RWPE1 (cell line): ENCODE results near the gene KXD1.

Source experiments
- CTCF ChIA-PET: fragments of 350-600 bp; sonication (Branson Sonifier 250); formaldehyde crosslinking; extraction: SDS; loops from one replicate; lab custom pipeline; 2021; lab: Yijun Ruan, JAX
- POLR2A ChIA-PET: fragments of 400-600 bp; formaldehyde crosslinking; extraction: SDS; loops from one replicate; lab custom pipeline; 2020; ENCODE audit warnings: antibody characterized with exemption; ENCODE audit not compliant: low non-redundant PET; lab: Yijun Ruan, JAX
- DNase-seq: peaks from one replicate; pipeline ENCODE4 v3.0.0; 2012; ENCODE audit warnings: low spot score
- H3K27ac ChIP-seq: fragments of 450-650 bp; 2 replicates; pipeline ENCODE4 v1.5.1; 2017
- CTCF ChIP-seq: fragments of 450-650 bp; conservative IDR thresholded peaks from 2 replicates; pipeline ENCODE4 v1.5.1; 2017; ENCODE audit warnings: low read depth, mild to moderate bottlenecking

KXD1 gene

GRCh38 chr19:18607226-18608101 is 49.8 kb downstream of the KXD1 start:
- ChIA-PET POLR2A (no interaction called here), CTCF (interaction anchor here (1.0 kb wide), 3 partner anchors 24 to 240 kb away, joined by 3 to 5 read pairs (median 4); no protein-coding TSS in a partner anchor)
- peak overlapping the region; percentile 10; the same call in 1 of the 2 replicates for H3K27ac ChIP-seq
- DNase-seq, result no peak
- no peak for TF ChIP-seq CTCF

DNA sequence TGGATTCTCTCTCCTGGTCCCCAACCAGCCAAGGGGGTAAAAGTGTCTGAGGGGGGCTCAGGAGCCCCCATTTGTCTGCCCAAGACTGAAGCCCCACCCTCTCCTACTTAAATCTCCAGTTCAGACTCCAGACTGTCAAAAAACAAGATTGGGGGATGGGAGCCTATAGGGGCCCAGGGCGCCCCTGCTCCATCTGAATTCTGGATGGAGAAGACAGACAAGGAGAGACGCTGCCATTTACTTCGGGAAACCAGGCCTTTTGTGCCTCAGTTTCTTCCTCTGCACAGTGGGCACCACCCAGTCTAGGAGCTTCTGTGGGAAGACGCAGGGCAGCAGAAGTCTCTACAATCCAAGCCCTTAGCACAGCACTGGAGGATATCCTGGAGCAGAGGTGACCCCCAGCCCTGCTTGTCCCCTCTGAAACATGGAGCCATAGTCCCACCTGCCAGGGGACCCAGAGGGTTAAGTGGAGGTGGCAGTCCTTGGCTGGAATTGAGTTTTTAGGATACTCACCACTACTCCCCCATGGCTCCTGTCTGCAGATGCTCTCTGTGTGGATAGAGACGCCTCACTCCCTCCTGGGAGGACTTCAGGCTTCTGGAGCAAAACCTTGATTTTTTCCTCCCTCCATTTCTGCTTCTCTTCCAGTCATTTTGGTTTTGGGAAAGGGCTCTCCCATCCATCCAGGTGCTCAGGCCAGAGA is 50.6 kb downstream of the KXD1 start:
- TF ChIP-seq CTCF, result no peak
- H3K27ac ChIP-seq, result no peak overlapping the region
- POLR2A ChIA-PET, result no interaction called here
- DNase-seq, result no peak
- CTCF ChIA-PET, result interaction anchor here (1.0 kb wide), 1 partner anchor 224 kb away, joined by 5 read pairs; no protein-coding TSS in a partner anchor

DNA sequence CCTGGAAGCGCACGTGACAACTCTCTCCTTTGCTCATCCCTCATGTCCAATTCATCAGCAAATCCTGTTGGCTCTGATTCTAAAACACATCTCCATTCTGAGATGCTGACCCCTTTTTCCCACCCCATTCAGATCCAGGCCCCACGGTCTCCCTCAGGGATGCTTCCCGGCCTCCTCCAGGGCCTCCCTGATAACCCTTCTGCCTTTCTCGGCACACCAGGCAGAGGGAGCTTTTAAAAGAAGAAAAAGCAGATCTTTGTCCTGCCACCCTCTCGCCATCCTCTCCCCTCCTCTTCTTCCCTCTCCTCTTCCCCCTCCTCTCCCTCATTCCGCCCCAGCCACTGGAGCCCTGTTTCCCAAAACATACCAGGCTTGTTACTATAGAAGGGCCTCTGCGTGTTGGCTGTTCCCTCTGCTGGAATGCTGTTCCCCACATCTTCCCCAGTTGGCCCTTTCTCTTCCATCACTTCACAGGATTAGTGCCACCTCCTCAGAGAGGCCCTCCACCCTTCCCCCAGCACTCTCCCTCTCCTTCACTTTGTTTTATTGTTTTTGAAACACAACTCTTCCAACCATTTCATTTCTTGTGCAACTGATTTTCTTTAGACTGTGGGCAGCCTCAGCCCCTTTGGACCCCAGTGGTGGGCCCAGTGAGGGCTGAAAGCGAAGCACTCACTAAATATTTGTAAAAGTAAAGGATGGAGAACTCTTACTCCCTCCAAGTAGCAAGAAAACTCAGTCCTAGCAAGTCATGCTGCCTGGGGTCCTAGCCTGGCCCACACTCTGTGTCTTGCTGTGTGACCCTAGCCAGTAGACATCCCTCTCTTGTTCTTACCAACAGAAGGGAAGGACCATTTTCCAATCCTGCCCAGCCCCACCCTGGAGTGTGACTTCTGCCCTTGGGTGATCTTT is 51.4 kb downstream of the KXD1 start:
- CTCF ChIA-PET, result interaction anchor here (0.6 kb wide), 2 partner anchors 12 to 158 kb away, joined by 3 to 4 read pairs; no protein-coding TSS in a partner anchor
- DNase-seq, result no peak
- POLR2A ChIA-PET, result no interaction called here
- no peak for TF ChIP-seq CTCF
- no peak overlapping the region for H3K27ac ChIP-seq

DNA sequence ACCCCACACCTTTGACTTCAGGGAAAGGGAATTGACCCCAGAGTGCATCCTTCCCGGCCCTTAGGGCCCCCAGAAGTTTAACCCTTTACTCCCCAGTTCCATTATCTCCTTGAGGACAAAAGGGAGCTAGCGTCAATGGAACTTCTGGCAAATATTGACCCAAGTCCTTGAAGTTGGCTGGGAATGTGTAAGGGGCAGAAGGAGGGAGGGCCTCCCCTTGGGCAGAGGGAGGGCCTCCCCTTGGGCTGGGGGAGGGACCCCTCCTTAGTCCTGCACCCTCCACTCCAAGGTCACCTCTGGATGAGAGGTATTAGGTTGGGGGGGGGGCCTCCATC is 52.0 kb downstream of the KXD1 start:
- ChIA-PET CTCF (interaction anchor here (0.6 kb wide), 2 partner anchors 159 to 240 kb away, joined by 3 to 4 read pairs; no protein-coding TSS in a partner anchor), POLR2A (no interaction called here)
- DNase-seq, result no peak
- H3K27ac ChIP-seq, result no peak overlapping the region
- no peak for TF ChIP-seq CTCF

GRCh38 chr19:18610245-18610555 is 52.5 kb downstream of the KXD1 start:
- no peak overlapping the region for H3K27ac ChIP-seq
- TF ChIP-seq CTCF, result no peak
- CTCF ChIA-PET, result interaction anchor here (0.6 kb wide), 1 partner anchor 240 kb away, joined by 3 read pairs; no protein-coding TSS in a partner anchor
- POLR2A ChIA-PET, result no interaction called here
- DNase-seq, result no peak
